HK-2 (cell line): ENCODE measurements around the gene DNAJC2.

Experiments used
- DNase-seq: peaks from one replicate; pipeline ENCODE4 v3.0.0-alpha.2; 2018; ENCODE audit not compliant: unreplicated experiment

DNAJC2 gene

GRCh38 chr7:103344453-103345149 lies at the start of gene DNAJC2:
Gene DNAJC2, minus strand, starts transcription at chr7:103344767. Its CDS starts 145 bp downstream, at chr7:103344622.
- peak; percentile 85 for DNase-seq

GRCh38 chr7:103391976-103392375 lies 47.4 kb upstream of the DNAJC2 start:
- no peak for DNase-seq

GRCh38 chr7:103391150-103391549 lies 46.6 kb upstream of the DNAJC2 start:
- DNase-seq = no peak

GRCh38 chr7:103389263-103389662 lies 44.7 kb upstream of the DNAJC2 start:
- DNase-seq = no peak

GRCh38 chr7:103388469-103389140 lies 44.0 kb upstream of the DNAJC2 start:
- DNase-seq = no peak

GRCh38 chr7:103387242-103387641 lies 42.7 kb upstream of the DNAJC2 start:
- DNase-seq = no peak

- DNase-seq = no peak
Observed at GRCh38 chr7:103382032-103382402, 37.5 kb upstream of the DNAJC2 start.

- DNase-seq = no peak
Observed at GRCh38 chr7:103381280-103382031, 36.9 kb upstream of the DNAJC2 start.

- no peak for DNase-seq
Observed at GRCh38 chr7:103380395-103381191, 36.0 kb upstream of the DNAJC2 start.

- DNase-seq = no peak
Observed at GRCh38 chr7:103379270-103379975, 34.9 kb upstream of the DNAJC2 start.

- no peak for DNase-seq
Observed at GRCh38 chr7:103373866-103374643, 29.5 kb upstream of the DNAJC2 start.

GRCh38 chr7:103369432-103369831 lies 24.9 kb upstream of the DNAJC2 start:
- DNase-seq = no peak

- no peak for DNase-seq
Observed at GRCh38 chr7:103349805-103350204, 5.2 kb upstream of the DNAJC2 start.

GRCh38 chr7:103348959-103349358 lies 4.4 kb upstream of the DNAJC2 start:
- no peak for DNase-seq

GRCh38 chr7:103348452-103348851 lies 3.9 kb upstream of the DNAJC2 start:
- DNase-seq = no peak

GRCh38 chr7:103347507-103348267 lies 3.1 kb upstream of the DNAJC2 start, which contains the start of gene PSMC2:
Gene PSMC2, plus strand, starts transcription at chr7:103347643. Its CDS starts 69 bp downstream, at chr7:103347712.
- DNase-seq = peak; percentile 77

- DNase-seq = no peak
Observed at GRCh38 chr7:103346396-103346795, 1.8 kb upstream of the DNAJC2 start.

GRCh38 chr7:103343758-103344452 lies 662 bp downstream of the DNAJC2 start:
- peak; percentile 42 for DNase-seq

GRCh38 chr7:103343332-103343731 lies 1.2 kb downstream of the DNAJC2 start:
- no peak for DNase-seq
